GM12864 (cell line): ENCODE measurements around the gene BLZF1.
"Not testable (repeated sequence)": the region's sequence is repeated elsewhere in the genome, so short reads cannot be mapped to it uniquely, and the experiment has no call there.

ENCODE experiments used
- DNase-seq: peaks from one replicate; pipeline ENCODE4 v3.0.0-alpha.2; 2011; ENCODE audit warnings: low read depth
- H3K4me3 ChIP-seq: 2 replicates; pipeline ENCODE4 v1.5.1; 2011; ENCODE audit warnings: mild to moderate bottlenecking, low read depth, low read length, control low read depth
- TF ChIP-seq, protein P1 (sequence below): IDR thresholded peaks from 2 replicates; pipeline ENCODE4 v1.5.1; 2011; ENCODE audit warnings: low read depth, mild to moderate bottlenecking, moderate library complexity, low read length, control low read depth, inconsistent platforms; ENCODE audit errors: missing control alignments

The BLZF1 gene

DNA sequence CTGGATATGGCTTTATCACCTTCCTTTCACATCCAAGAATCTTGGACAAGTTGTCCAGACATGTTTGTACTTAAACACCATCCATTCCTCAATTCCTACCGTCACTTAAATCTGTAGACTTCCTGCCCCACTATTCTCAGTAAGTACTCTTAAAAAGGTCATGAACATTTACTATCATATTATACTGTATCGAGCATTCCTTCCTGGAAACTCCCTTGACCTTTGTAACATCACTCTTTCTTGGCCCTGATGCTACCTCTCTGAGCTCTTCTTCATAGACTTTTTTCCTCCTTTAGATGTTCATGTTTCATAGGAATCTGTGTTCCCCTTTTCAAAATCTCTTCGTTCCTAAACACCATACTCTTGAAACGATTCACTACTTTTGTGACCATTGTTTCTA is 15.5 kb downstream of the BLZF1 start:
- DNase-seq, result no peak
- no peak overlapping the region for H3K4me3 ChIP-seq
- TF ChIP-seq, protein P1, sequence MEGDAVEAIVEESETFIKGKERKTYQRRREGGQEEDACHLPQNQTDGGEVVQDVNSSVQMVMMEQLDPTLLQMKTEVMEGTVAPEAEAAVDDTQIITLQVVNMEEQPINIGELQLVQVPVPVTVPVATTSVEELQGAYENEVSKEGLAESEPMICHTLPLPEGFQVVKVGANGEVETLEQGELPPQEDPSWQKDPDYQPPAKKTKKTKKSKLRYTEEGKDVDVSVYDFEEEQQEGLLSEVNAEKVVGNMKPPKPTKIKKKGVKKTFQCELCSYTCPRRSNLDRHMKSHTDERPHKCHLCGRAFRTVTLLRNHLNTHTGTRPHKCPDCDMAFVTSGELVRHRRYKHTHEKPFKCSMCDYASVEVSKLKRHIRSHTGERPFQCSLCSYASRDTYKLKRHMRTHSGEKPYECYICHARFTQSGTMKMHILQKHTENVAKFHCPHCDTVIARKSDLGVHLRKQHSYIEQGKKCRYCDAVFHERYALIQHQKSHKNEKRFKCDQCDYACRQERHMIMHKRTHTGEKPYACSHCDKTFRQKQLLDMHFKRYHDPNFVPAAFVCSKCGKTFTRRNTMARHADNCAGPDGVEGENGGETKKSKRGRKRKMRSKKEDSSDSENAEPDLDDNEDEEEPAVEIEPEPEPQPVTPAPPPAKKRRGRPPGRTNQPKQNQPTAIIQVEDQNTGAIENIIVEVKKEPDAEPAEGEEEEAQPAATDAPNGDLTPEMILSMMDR, result no peak

DNA sequence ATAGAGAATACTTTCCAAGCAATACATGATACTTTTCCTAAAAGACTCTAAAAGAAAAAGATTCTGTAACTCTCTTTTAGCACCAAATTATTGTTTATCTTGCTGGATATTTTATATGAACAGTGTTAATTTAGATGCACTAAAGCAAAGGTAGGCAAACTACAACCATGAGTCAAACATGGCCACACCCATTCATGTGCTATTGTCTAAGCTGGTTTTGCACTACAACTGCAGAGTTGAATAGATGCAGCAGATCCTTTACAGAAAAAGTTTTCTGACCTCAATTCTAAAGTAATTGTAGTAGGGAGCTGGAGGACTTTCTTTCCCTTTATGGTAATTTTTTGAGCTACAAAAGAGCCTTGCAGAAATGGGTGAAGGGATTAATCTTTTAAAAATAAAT is 19.4 kb downstream of the BLZF1 start:
- no peak overlapping the region for H3K4me3 ChIP-seq
- no peak for DNase-seq
- TF ChIP-seq, protein P1, result no peak

DNA sequence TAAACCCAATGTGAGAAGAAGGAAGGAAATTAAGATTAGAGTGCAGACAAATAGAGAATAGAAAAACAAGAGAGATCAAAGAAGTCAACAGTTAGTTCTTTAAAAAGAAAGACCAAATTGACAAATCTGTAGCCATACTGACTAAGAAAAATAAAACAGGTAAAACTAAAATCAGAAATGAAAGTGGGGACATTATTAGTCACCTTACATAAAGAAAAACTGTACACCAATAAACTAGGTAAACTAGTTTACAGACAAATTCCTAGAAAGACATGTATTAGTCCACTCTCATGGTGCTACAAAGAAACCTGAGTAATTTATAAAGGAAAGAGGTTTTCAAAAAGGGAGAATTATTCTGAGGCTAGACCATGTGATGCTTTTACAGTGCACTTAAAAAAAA is 22.3 kb downstream of the BLZF1 start:
- TF ChIP-seq, protein P1, result no peak
- no peak for DNase-seq
- no peak overlapping the region for H3K4me3 ChIP-seq

DNA sequence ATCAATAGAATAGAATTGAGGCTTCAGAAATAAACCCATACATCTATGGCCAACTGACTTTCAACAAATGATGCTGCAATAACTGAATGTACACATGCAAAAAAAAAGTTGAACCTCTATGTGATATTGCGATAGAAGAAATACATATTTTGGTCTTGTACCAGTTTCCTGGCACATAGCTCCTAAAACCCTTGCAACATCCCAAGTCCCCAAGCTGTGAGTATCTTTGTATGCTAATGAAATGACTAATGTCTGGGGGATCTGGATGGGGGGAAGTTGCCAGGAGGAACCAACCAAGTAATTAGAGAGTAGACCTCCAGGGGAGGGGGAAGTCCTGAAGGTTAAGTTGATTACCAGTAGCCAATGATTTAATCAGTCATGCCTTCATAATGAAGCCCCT is 24.4 kb downstream of the BLZF1 start:
- no peak overlapping the region for H3K4me3 ChIP-seq
- TF ChIP-seq, protein P1, result no peak
- no peak for DNase-seq

DNA sequence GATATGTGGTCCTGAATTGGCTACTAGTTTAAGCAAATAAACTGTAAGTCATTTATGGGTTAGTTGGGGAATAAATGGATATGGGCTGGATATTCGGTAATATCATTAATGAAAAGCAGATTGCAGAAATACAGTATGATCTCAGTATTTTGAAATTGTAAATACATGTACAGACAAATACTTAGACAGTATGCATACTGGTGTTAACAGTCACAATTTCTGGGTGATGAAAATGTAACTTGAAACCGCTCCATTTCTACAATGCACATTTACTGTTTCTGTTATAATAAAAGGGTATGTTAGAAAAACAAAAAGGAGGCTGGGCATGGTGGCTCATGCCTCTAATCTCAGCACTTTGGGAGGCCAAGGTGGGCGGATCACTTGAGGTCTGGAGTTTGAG is 28.0 kb downstream of the BLZF1 start:
- no peak for DNase-seq
- H3K4me3 ChIP-seq, result no peak overlapping the region
- TF ChIP-seq, protein P1, result no peak

DNA sequence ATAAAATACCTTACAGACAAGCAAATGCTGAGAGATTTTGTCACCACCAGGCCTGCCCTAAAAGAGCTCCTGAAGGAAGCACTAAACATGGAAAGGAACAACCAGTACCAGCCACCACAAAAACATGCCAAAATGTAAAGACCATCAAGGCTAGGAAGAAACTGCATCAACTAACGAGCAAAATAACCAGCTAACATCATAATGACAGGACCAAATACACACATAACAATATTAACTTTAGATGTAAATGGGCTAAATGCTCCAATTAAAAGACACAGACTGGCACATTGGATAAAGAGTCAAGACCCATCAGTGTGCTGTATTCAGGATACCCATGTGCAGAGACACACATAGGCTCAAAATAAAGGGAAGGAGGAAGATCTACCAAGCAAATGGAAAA is 34.6 kb downstream of the BLZF1 start:
- not testable (repeated sequence) for DNase-seq, H3K4me3 ChIP-seq

DNA sequence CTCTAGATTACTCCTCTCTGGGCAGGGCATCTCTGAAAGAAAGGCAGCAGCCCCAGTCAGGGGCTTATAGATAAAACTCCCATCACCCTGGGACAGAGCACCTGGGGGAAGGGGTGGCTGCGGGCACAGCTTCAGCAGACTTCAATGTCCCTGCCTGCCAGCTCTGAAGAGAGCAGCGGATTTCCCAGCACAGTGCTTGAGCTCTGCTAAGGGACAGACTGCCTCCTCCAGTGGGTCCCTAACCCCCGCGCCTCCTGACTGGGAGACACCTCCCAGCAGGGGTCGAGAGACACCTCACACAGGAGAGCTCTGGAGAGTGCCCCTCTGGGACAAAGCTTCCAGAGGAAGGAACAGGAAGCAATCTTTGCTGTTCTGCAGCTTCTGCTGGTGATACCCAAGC is 40.3 kb downstream of the BLZF1 start:
- H3K4me3 ChIP-seq, DNase-seq: not testable (repeated sequence)

DNA sequence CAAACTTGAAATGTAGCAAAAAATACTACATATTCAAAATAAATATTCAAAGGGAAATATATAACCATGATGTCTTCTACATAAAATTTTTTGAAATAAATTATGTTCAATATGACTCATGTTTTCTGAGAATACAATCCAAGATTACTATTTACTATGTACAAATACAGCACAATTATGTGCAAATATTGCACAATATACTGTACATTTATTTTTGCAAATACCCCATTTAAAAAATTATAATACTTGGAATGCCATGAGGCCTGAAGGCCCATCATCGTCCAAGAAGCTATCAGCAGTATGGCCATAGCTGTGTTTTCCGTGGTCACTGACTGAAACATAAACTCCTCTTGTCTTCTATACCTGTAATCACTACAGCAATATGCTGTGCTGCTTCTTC is 47.0 kb downstream of the BLZF1 start:
- H3K4me3 ChIP-seq, result no peak overlapping the region
- DNase-seq, result no peak
- TF ChIP-seq, protein P1, result no peak
